ENCODE data around the gene SPTY2D1.
"Not testable (repeated sequence)": the region's sequence is repeated elsewhere in the genome, so short reads cannot be mapped to it uniquely, and the experiment has no call there.

SPTY2D1 gene

GRCh38 chr11:18623707-18624106 lies 10.4 kb downstream of the SPTY2D1 start:
- no peak overlapping the region for H3K4me3 ChIP-seq (ENCODE audit: low read depth, low read length)
- DNase-seq (ENCODE audit: low read depth) = no peak

GRCh38 chr11:18618342-18619025 lies 15.7 kb downstream of the SPTY2D1 start:
- no peak for DNase-seq (ENCODE audit: low read depth)
- H3K4me3 ChIP-seq (ENCODE audit: low read depth, low read length) = no peak overlapping the region

GRCh38 chr11:18617688-18618341 lies 16.3 kb downstream of the SPTY2D1 start:
- no peak overlapping the region for H3K4me3 ChIP-seq (ENCODE audit: low read depth, low read length)
- no peak for DNase-seq (ENCODE audit: low read depth)

- H3K4me3 ChIP-seq (ENCODE audit: low read depth, low read length) = no peak overlapping the region
- DNase-seq (ENCODE audit: low read depth) = no peak
Observed at GRCh38 chr11:18615628-18616392, 18.3 kb downstream of the SPTY2D1 start.

GRCh38 chr11:18614667-18615066 lies 19.5 kb downstream of the SPTY2D1 start:
- no peak overlapping the region for H3K4me3 ChIP-seq (ENCODE audit: low read depth, low read length)
- DNase-seq (ENCODE audit: low read depth) = no peak

GRCh38 chr11:18612394-18612793 lies 21.7 kb downstream of the SPTY2D1 start:
- DNase-seq (ENCODE audit: low read depth) = no peak
- H3K4me3 ChIP-seq (ENCODE audit: low read depth, low read length) = no peak overlapping the region

GRCh38 chr11:18611196-18611595 lies 22.9 kb downstream of the SPTY2D1 start:
- no peak overlapping the region for H3K4me3 ChIP-seq (ENCODE audit: low read depth, low read length)
- DNase-seq (ENCODE audit: low read depth) = no peak

- no peak for DNase-seq (ENCODE audit: low read depth)
- no peak overlapping the region for H3K4me3 ChIP-seq (ENCODE audit: low read depth, low read length)
Observed at GRCh38 chr11:18608376-18608775, 25.8 kb downstream of the SPTY2D1 start.

GRCh38 chr11:18600915-18601569 lies 33.1 kb downstream of the SPTY2D1 start:
- no peak for DNase-seq (ENCODE audit: low read depth)
- no peak overlapping the region for H3K4me3 ChIP-seq (ENCODE audit: low read depth, low read length)

- no peak for DNase-seq (ENCODE audit: low read depth)
- no peak within 1 kb of the TSS for H3K4me3 ChIP-seq (ENCODE audit: low read depth, low read length)
Observed at GRCh38 chr11:18599739-18600230, 34.4 kb downstream of the SPTY2D1 start, which contains the start of gene MISFA. Gene MISFA, plus strand, starts transcription at chr11:18599789. Its CDS starts 140 bp downstream, at chr11:18599929.

- no peak overlapping the region for H3K4me3 ChIP-seq (ENCODE audit: low read depth, low read length)
- DNase-seq (ENCODE audit: low read depth) = peak; percentile 64
Observed at GRCh38 chr11:18594999-18595749, 39.0 kb downstream of the SPTY2D1 start.

- H3K4me3 ChIP-seq (ENCODE audit: low read depth, low read length); DNase-seq (ENCODE audit: low read depth): not testable (repeated sequence)
Observed at GRCh38 chr11:18594088-18594487, 40.1 kb downstream of the SPTY2D1 start.

GRCh38 chr11:18590571-18590970 lies 43.6 kb downstream of the SPTY2D1 start:
- no peak for DNase-seq (ENCODE audit: low read depth)
- H3K4me3 ChIP-seq (ENCODE audit: low read depth, low read length) = no peak overlapping the region

GRCh38 chr11:18588297-18589252 lies 45.6 kb downstream of the SPTY2D1 start, which contains the start of gene UEVLD:
Gene UEVLD, minus strand, starts transcription at chr11:18588734. Its CDS starts 80 bp downstream, at chr11:18588654.
- H3K4me3 ChIP-seq (ENCODE audit: low read depth, low read length) = peak within 1 kb of the TSS; percentile 93
- DNase-seq (ENCODE audit: low read depth) = peak; percentile 72

GRCh38 chr11:18581825-18582224 lies 52.3 kb downstream of the SPTY2D1 start:
- no peak overlapping the region for H3K4me3 ChIP-seq (ENCODE audit: low read depth, low read length)
- DNase-seq (ENCODE audit: low read depth) = no peak

- no peak for DNase-seq (ENCODE audit: low read depth)
- H3K4me3 ChIP-seq (ENCODE audit: low read depth, low read length) = no peak overlapping the region
Observed at GRCh38 chr11:18580113-18580766, 53.9 kb downstream of the SPTY2D1 start.

GRCh38 chr11:18578975-18579598 lies 55.1 kb downstream of the SPTY2D1 start:
- no peak overlapping the region for H3K4me3 ChIP-seq (ENCODE audit: low read depth, low read length)
- no peak for DNase-seq (ENCODE audit: low read depth)
